Activated T-helper 2 cell treated with anti-CD3 and anti-CD28 coated beads, Interferon-gamma antibody, Interleukin-2, Interleukin-4, amounts not matched to agents 10 μg/mL and 5 μg/mL and 100 μg/mL, durations not matched to agents 14 hours and 24 hours and 36 hours (primary cell): ENCODE results near the gene TMEM171. TPM values are rescaled to one million over a fixed set of nuclear protein-coding genes. Genes with fewer than 3 reads are reported as not detected.

Experiments
- DNase-seq: peaks from one replicate; pipeline ENCODE4 v3.0.0; 2021; ENCODE audit warnings: low spot score
- H3K27ac Mint-ChIP-seq: one replicate; pipeline ENCODE4 v1.8.0; 2021; ENCODE audit warnings: mixed read lengths
- H3K27me3 Mint-ChIP-seq: one replicate; pipeline ENCODE4 v1.8.0; 2021; ENCODE audit warnings: low read depth, mixed read lengths
- H3K36me3 Mint-ChIP-seq: one replicate; pipeline ENCODE4 v1.8.0; 2021; ENCODE audit warnings: low read depth, mixed read lengths
- H3K4me1 Mint-ChIP-seq: one replicate; pipeline ENCODE4 v1.8.0; 2021; ENCODE audit warnings: low read depth, mixed read lengths
- H3K4me3 Mint-ChIP-seq: one replicate; pipeline ENCODE4 v1.8.0; 2021; ENCODE audit warnings: low read depth, mild to moderate bottlenecking, moderate library complexity, mixed read lengths
- H3K9me3 Mint-ChIP-seq: one replicate; pipeline ENCODE4 v1.8.0; 2021; ENCODE audit warnings: mixed read lengths
- intact Hi-C: fragments of 100-400 bp; cut with micrococcal nuclease; formaldehyde crosslinking; loops from one replicate; pipeline ENCODE4 v1.15.1; 2023
- total RNA-seq: library from RNA; stranded (reverse); gene quantifications from 2 replicates; pipeline ENCODE4 v1.2.3, GENCODE V29; 2022

The TMEM171 gene
- total RNA-seq, 1 donor from 2014 or later, result not detected

DNA sequence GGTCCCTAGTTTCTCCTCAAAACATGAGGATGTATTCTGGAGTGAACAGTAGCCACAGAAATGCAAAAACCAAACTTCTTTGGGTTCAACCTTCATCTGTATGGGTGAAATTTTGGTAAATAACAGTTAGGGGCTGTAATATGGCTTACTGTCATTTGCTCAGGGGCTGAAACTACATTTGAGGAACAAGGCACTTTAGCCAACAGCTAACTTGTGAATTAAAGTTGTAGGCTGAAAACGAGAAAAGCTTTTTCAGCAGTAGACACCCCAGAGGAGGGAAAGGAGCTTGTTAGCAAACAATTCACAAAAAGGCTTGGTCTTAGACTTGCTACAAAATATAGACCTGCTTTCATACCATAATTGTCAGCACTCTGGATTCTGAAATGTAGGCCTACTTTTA lies 6.6 kb downstream of the TMEM171 start:
- Mint-ChIP-seq H3K4me3 (no peak overlapping the region), H3K4me1 (no peaks in the 10 kb centered on the region), H3K36me3 (no peaks in the 10 kb centered on the region), H3K9me3 (no peaks in the 10 kb centered on the region), H3K27me3 (peaks cover 46% of the 10 kb centered on the region), H3K27ac (no peak overlapping the region)
- intact Hi-C loops, result no loop called here
- DNase-seq, result no peak

DNA sequence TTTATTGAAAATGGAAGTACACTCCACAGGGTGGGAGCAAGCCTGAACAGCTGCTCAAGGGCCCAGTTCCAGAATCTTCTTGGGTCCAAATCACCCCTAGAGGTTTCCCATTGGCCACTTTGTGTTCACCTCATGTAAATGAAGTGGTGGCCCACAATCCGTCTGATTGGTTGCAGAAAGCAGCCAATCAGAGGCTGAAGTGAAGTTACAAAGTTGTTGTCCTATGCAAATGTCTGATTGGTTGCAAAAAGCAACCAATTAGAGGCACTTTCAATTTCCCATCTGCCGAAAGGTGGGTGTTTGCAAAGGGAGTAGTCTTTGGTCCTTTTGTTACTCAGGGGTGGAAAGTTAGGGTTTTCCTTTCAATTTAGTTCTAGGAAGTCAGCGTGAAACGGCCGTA lies 8.8 kb downstream of the TMEM171 start:
- peaks cover 45% of the 10 kb centered on the region for H3K27me3 Mint-ChIP-seq
- intact Hi-C loops, result no loop called here
- H3K4me3 Mint-ChIP-seq, result no peak overlapping the region
- no peak overlapping the region for H3K27ac Mint-ChIP-seq
- H3K9me3 Mint-ChIP-seq, result no peaks in the 10 kb centered on the region
- DNase-seq, result no peak
- no peaks in the 10 kb centered on the region for H3K36me3 Mint-ChIP-seq
- H3K4me1 Mint-ChIP-seq, result no peaks in the 10 kb centered on the region

- Mint-ChIP-seq H3K36me3 (no peaks in the 10 kb centered on the region), H3K4me3 (no peak overlapping the region), H3K9me3 (no peaks in the 10 kb centered on the region), H3K27ac (no peak overlapping the region), H3K27me3 (peaks cover 53% of the 10 kb centered on the region), H3K4me1 (no peaks in the 10 kb centered on the region)
- DNase-seq, result no peak
- intact Hi-C loops, result no loop called here
These were observed 10.4 kb downstream of the TMEM171 start for GRCh38 chr5:73130811-73131210.

- no peak overlapping the region for H3K4me3 Mint-ChIP-seq
- H3K36me3 Mint-ChIP-seq, result no peaks in the 10 kb centered on the region
- H3K4me1 Mint-ChIP-seq, result no peaks in the 10 kb centered on the region
- intact Hi-C loops, result no loop called here
- no peaks in the 10 kb centered on the region for H3K9me3 Mint-ChIP-seq
- H3K27ac Mint-ChIP-seq, result no peak overlapping the region
- H3K27me3 Mint-ChIP-seq, result peaks cover 47% of the 10 kb centered on the region
- DNase-seq, result no peak
These were observed 11.5 kb downstream of the TMEM171 start for GRCh38 chr5:73131711-73132425.

GRCh38 chr5:73132759-73133158 lies 12.4 kb downstream of the TMEM171 start:
- no peaks in the 10 kb centered on the region for H3K36me3 Mint-ChIP-seq
- intact Hi-C loops, result no loop called here
- H3K4me1 Mint-ChIP-seq, result no peaks in the 10 kb centered on the region
- H3K4me3 Mint-ChIP-seq, result no peak overlapping the region
- no peak for DNase-seq
- no peaks in the 10 kb centered on the region for H3K9me3 Mint-ChIP-seq
- no peak overlapping the region for H3K27ac Mint-ChIP-seq
- peaks cover 47% of the 10 kb centered on the region for H3K27me3 Mint-ChIP-seq

- H3K36me3 Mint-ChIP-seq, result no peaks in the 10 kb centered on the region
- H3K9me3 Mint-ChIP-seq, result no peaks in the 10 kb centered on the region
- no peak overlapping the region for H3K4me3 Mint-ChIP-seq
- H3K27ac Mint-ChIP-seq, result no peak overlapping the region
- H3K27me3 Mint-ChIP-seq, result peaks cover 45% of the 10 kb centered on the region
- intact Hi-C loops, result no loop called here
- H3K4me1 Mint-ChIP-seq, result no peaks in the 10 kb centered on the region
- DNase-seq, result no peak
These were observed 14.6 kb downstream of the TMEM171 start for GRCh38 chr5:73135021-73135420.

DNA sequence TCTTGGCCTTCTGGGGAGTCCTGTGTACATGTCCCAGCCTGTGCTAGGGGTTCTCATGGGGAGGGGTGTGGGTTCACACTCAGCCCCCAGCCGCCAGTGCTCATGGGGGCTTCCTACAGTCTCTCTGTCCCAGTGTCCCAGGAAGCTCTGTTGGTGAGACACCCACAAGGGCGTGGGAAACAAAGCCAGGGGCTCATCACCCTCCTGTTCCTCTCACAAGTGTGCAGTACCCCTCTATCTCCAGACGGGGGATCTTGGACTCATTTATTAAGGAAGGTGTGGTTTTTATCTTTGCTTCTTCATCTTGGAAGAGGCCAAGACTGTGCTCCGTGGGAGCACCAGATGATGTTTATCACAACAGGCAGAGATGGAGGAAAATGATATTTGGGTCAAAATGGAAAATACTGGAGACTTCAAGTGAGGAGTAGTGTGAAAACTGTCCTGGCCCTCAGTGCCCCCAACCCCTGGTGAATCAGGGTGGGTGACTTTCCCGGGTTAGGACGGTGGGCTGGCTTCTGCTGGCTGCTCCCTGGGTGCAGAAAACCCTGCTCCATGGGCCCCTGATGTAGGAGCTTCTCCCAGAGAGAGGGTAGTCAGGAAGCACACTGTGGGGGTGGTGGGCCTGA lies 15.2 kb downstream of the TMEM171 start:
- Mint-ChIP-seq H3K4me3 (no peak overlapping the region), H3K4me1 (no peaks in the 10 kb centered on the region), H3K9me3 (no peaks in the 10 kb centered on the region), H3K36me3 (no peaks in the 10 kb centered on the region), H3K27ac (no peak overlapping the region), H3K27me3 (peaks cover 45% of the 10 kb centered on the region)
- no peak for DNase-seq
- intact Hi-C loops, result no loop called here

- no peaks in the 10 kb centered on the region for H3K36me3 Mint-ChIP-seq
- intact Hi-C loops, result no loop called here
- H3K4me1 Mint-ChIP-seq, result no peaks in the 10 kb centered on the region
- H3K27ac Mint-ChIP-seq, result no peak overlapping the region
- peaks cover 46% of the 10 kb centered on the region for H3K27me3 Mint-ChIP-seq
- no peak overlapping the region for H3K4me3 Mint-ChIP-seq
- no peaks in the 10 kb centered on the region for H3K9me3 Mint-ChIP-seq
- DNase-seq, result no peak
These were observed 15.7 kb downstream of the TMEM171 start for GRCh38 chr5:73136055-73136562.

- no peak for DNase-seq
- H3K27me3 Mint-ChIP-seq, result peaks cover 50% of the 10 kb centered on the region
- intact Hi-C loops, result no loop called here
- H3K9me3 Mint-ChIP-seq, result no peaks in the 10 kb centered on the region
- H3K4me3 Mint-ChIP-seq, result no peak overlapping the region
- no peaks in the 10 kb centered on the region for H3K4me1 Mint-ChIP-seq
- no peaks in the 10 kb centered on the region for H3K36me3 Mint-ChIP-seq
- H3K27ac Mint-ChIP-seq, result no peak overlapping the region
These were observed 17.5 kb downstream of the TMEM171 start for GRCh38 chr5:73137563-73138530.

DNA sequence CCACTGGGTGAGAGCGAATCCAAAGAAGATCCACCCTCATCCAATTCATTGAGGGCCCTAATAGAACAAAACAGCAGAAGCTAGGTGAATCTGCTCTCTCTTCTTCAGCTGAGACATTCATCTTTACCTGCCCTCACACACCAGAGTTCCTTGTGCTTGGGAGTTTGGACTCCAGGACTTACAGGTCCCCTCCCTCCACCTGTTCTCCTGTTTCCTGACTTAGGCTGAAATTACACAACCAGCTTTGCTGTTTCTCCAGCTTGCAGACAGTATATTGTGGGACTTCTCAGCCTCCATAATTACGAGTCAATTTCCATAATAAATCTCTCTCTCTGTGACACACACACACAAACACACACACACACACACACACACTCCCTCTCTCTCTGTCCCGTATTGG lies 19.1 kb downstream of the TMEM171 start:
- H3K4me1 Mint-ChIP-seq, result no peaks in the 10 kb centered on the region
- no peak overlapping the region for H3K27ac Mint-ChIP-seq
- no peak overlapping the region for H3K4me3 Mint-ChIP-seq

DNA sequence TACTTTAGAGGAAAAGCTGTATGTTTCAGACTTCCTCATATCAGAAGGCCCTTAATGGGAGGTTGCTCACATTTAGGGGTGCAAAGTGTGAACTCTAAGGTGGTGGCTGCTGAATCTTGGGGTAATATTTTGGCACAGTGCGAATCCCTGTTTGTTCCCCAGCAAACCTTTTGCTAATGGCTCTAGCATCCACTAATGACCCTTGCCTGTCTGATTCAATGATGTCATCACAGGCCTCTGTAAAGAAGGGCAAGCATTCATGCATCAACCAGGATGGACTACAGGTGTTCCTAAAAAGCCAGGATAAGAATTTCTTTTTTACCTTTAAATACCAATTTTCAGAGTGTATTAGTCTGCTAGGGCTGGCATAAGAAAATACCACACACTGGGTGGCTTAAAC lies 20.4 kb downstream of the TMEM171 start:
- Mint-ChIP-seq H3K36me3 (no peaks in the 10 kb centered on the region), H3K27ac (no peak overlapping the region), H3K4me3 (no peak overlapping the region), H3K9me3 (no peaks in the 10 kb centered on the region), H3K27me3 (peaks cover 49% of the 10 kb centered on the region), H3K4me1 (no peaks in the 10 kb centered on the region)
- intact Hi-C loops, result no loop called here
- no peak for DNase-seq

More for the DNA sequence above, 19.1 kb downstream of the TMEM171 start:
- Mint-ChIP-seq H3K27me3 (peaks cover 50% of the 10 kb centered on the region), H3K36me3 (no peaks in the 10 kb centered on the region), H3K9me3 (no peaks in the 10 kb centered on the region)
- intact Hi-C loops, result no loop called here
- no peak for DNase-seq

- Mint-ChIP-seq H3K27ac (no peak overlapping the region), H3K4me3 (no peak overlapping the region), H3K36me3 (no peaks in the 10 kb centered on the region), H3K27me3 (peaks cover 59% of the 10 kb centered on the region), H3K9me3 (no peaks in the 10 kb centered on the region), H3K4me1 (no peaks in the 10 kb centered on the region)
- DNase-seq, result no peak
- intact Hi-C loops, result no loop called here
These were observed 21.7 kb downstream of the TMEM171 start for GRCh38 chr5:73142035-73142434.
